Measurements from ENCODE around the gene TAPT1.

The TAPT1 gene

GRCh38 chr4:16271411-16271810 is 45.1 kb upstream of the TAPT1 start (continued):
- TF ChIP-seq WT1 (tag by site-specific recombination; IDR thresholded peaks at IDR 0.05) (no peak), ZNF404 (tag by site-specific recombination; IDR thresholded peaks at IDR 0.05) (no peak), OSR2 (tag by site-specific recombination; IDR thresholded peaks at IDR 0.05) (no peak), HIC1 (tag by site-specific recombination; IDR thresholded peaks at IDR 0.05) (no peak), ZNF18 (tag by site-specific recombination; IDR thresholded peaks at IDR 0.05) (no peak), ZNF473 (tag by site-specific recombination; IDR thresholded peaks at IDR 0.05) (no peak), SETDB1 (IDR thresholded peaks at IDR 0.05; ENCODE audit: insufficient read length, low read length) (no peak), PBX3 (CRISPR knock-in tag; IDR thresholded peaks at IDR 0.05) (no peak), ZNF324 (tag by site-specific recombination; IDR thresholded peaks at IDR 0.05) (no peak), TSHZ1 (tag by site-specific recombination; IDR thresholded peaks at IDR 0.05; ENCODE audit: borderline replicate concordance) (no peak)

GRCh38 chr4:16270454-16271328 is 44.4 kb upstream of the TAPT1 start:
- Histone ChIP-seq H3K4me3 (ENCODE audit: low read depth, low read length) (no peak overlapping the region), H3K36me3 (ENCODE audit: control insufficient read depth in 2 of 2, insufficient read depth in 1 of 2, low read length in 2 of 2) (no peaks in the 10 kb centered on the region), H3K27ac (ENCODE audit: extremely low read depth, low read depth, low read length) (no peak overlapping the region), H3K4me1 (ENCODE audit: control insufficient read depth, insufficient read depth, low read length) (no peaks in the 10 kb centered on the region), H3K9me3 (ENCODE audit: control insufficient read depth, insufficient read depth, low read depth, low read length) (no peaks in the 10 kb centered on the region)
- no peak for TF ChIP-seq ZBTB6 (tag by site-specific recombination; IDR thresholded peaks at IDR 0.05)
- no peak for TF ChIP-seq KLF9 (tag by site-specific recombination; IDR thresholded peaks at IDR 0.05; ENCODE audit: low read depth)
- TF ChIP-seq ZNF549 (tag by site-specific recombination; IDR thresholded peaks at IDR 0.05): no peak
- TF ChIP-seq ZNF426 (tag by site-specific recombination; IDR thresholded peaks at IDR 0.05): no peak
- no peak for TF ChIP-seq TRIM28 (IDR thresholded peaks at IDR 0.05; ENCODE audit: borderline replicate concordance, low read length)
- TF ChIP-seq ZNF404 (tag by site-specific recombination; IDR thresholded peaks at IDR 0.05): no peak
- no peak for TF ChIP-seq ZNF423 (tag by site-specific recombination; IDR thresholded peaks at IDR 0.05)
- no peak for TF ChIP-seq ZNF76 (tag by site-specific recombination; IDR thresholded peaks at IDR 0.05; ENCODE audit: borderline replicate concordance, low read depth)
- TF ChIP-seq OSR2 (tag by site-specific recombination; IDR thresholded peaks at IDR 0.05): no peak
- TF ChIP-seq YY1 (tag by site-specific recombination; IDR thresholded peaks at IDR 0.05): no peak
- no peak for TF ChIP-seq ZNF311 (tag by site-specific recombination; IDR thresholded peaks at IDR 0.05; ENCODE audit: borderline replicate concordance)
- TF ChIP-seq FEZF1 (tag by site-specific recombination; IDR thresholded peaks at IDR 0.05): no peak
- no peak for TF ChIP-seq ZNF174 (tag by site-specific recombination; IDR thresholded peaks at IDR 0.05)
- TF ChIP-seq ZNF202 (tag by site-specific recombination; IDR thresholded peaks at IDR 0.05; ENCODE audit: borderline replicate concordance): no peak
- no peak for TF ChIP-seq ZNF341 (tag by site-specific recombination; IDR thresholded peaks at IDR 0.05; ENCODE audit: low read depth)
- CTCF ChIA-PET: interaction anchor here (1.2 kb wide), 1 partner anchor 252 kb away, joined by 4 read pairs; no protein-coding TSS in a partner anchor
- POLR2A ChIA-PET: no interaction called here

Data from HEK293 (cell line).